Measurements from ENCODE around the gene SIN3B.
"Not testable (repeated sequence)": the region's sequence is repeated elsewhere in the genome, so short reads cannot be mapped to it uniquely, and the experiment has no call there.

Gene SIN3B

GRCh38 chr19:16829010-16829821 is at the start of gene SIN3B:
Gene SIN3B, plus strand, starts transcription at chr19:16829398. Its CDS starts 23 bp downstream, at chr19:16829421.
- peak; percentile 85 to 89 for DNase-seq

- DNase-seq: no peak
Measured at GRCh38 chr19:16779539-16780163, 49.5 kb upstream of the SIN3B start.

- DNase-seq: no peak
Measured at GRCh38 chr19:16782719-16783118, 46.5 kb upstream of the SIN3B start.

GRCh38 chr19:16788479-16788878 is 40.7 kb upstream of the SIN3B start:
- DNase-seq: no peak

- DNase-seq: no peak
Measured at GRCh38 chr19:16789238-16789637, 40.0 kb upstream of the SIN3B start.

GRCh38 chr19:16790051-16790450 is 39.1 kb upstream of the SIN3B start:
- no peak for DNase-seq

GRCh38 chr19:16791942-16792341 is 37.3 kb upstream of the SIN3B start:
- no peak for DNase-seq

- DNase-seq: no peak
Measured at GRCh38 chr19:16794456-16795441, 34.4 kb upstream of the SIN3B start.

GRCh38 chr19:16795731-16796130 is 33.5 kb upstream of the SIN3B start:
- DNase-seq: no peak

GRCh38 chr19:16797876-16798275 is 31.3 kb upstream of the SIN3B start:
- no peak for DNase-seq

GRCh38 chr19:16798326-16798725 is 30.9 kb upstream of the SIN3B start:
- DNase-seq: not testable (repeated sequence)

- DNase-seq: no peak
Measured at GRCh38 chr19:16799740-16800139, 29.5 kb upstream of the SIN3B start.

- DNase-seq: no peak
Measured at GRCh38 chr19:16801600-16802013, 27.6 kb upstream of the SIN3B start.

GRCh38 chr19:16804176-16804575 is 25.0 kb upstream of the SIN3B start:
- DNase-seq: no peak

- DNase-seq: no peak
Measured at GRCh38 chr19:16807549-16808284, 21.5 kb upstream of the SIN3B start.

GRCh38 chr19:16814526-16815100 is 14.6 kb upstream of the SIN3B start:
- no peak for DNase-seq

- no peak for DNase-seq
Measured at GRCh38 chr19:16820056-16820455, 9.1 kb upstream of the SIN3B start.

- no peak for DNase-seq
Measured at GRCh38 chr19:16821081-16821480, 8.1 kb upstream of the SIN3B start.

GRCh38 chr19:16822648-16823047 is 6.5 kb upstream of the SIN3B start:
- no peak for DNase-seq

GRCh38 chr19:16824658-16825311 is 4.4 kb upstream of the SIN3B start:
- DNase-seq: no peak

GRCh38 chr19:16825312-16826052 is 3.7 kb upstream of the SIN3B start:
- DNase-seq: peak; percentile 38 to 42
